ENCODE measurements around the gene PEF1.

The PEF1 gene

DNA sequence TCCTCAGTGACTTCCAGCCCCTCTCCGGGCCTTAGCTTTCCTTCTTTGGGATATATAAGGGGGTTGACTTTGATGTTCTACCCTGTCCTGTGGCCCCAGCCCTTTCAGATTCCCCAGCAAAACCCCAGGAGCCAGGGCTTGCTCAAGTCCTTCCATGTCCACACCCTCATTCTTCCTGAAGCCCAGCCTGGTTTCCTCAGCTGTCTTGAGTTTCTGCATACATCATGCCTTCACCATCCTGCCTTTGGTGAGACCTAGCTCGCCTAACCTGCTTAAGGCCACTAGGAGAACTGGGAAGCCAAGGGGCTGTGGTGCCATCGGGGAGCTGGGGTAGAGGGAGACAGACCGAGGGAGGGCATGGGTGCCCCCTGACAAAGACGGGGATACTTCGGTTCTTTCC, 17.2 kb upstream of the PEF1 start:
- ATAC-seq: no peak
- no peak for TF ChIP-seq ZFP3 (CRISPR knock-in tag; IDR thresholded peaks at IDR 0.05)
- TF ChIP-seq, protein P1, sequence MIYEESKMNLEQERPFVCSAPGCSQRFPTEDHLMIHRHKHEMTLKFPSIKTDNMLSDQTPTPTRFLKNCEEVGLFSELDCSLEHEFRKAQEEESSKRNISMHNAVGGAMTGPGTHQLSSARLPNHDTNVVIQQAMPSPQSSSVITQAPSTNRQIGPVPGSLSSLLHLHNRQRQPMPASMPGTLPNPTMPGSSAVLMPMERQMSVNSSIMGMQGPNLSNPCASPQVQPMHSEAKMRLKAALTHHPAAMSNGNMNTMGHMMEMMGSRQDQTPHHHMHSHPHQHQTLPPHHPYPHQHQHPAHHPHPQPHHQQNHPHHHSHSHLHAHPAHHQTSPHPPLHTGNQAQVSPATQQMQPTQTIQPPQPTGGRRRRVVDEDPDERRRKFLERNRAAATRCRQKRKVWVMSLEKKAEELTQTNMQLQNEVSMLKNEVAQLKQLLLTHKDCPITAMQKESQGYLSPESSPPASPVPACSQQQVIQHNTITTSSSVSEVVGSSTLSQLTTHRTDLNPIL (CRISPR knock-in tag; IDR thresholded peaks at IDR 0.05; ENCODE audit: low read depth): no peak
- TF ChIP-seq PPARA (CRISPR knock-in tag; IDR thresholded peaks at IDR 0.05; ENCODE audit: borderline replicate concordance): no peak
- no peak for TF ChIP-seq SNAI2 (CRISPR knock-in tag; IDR thresholded peaks at IDR 0.05)
- TF ChIP-seq, protein P2, sequence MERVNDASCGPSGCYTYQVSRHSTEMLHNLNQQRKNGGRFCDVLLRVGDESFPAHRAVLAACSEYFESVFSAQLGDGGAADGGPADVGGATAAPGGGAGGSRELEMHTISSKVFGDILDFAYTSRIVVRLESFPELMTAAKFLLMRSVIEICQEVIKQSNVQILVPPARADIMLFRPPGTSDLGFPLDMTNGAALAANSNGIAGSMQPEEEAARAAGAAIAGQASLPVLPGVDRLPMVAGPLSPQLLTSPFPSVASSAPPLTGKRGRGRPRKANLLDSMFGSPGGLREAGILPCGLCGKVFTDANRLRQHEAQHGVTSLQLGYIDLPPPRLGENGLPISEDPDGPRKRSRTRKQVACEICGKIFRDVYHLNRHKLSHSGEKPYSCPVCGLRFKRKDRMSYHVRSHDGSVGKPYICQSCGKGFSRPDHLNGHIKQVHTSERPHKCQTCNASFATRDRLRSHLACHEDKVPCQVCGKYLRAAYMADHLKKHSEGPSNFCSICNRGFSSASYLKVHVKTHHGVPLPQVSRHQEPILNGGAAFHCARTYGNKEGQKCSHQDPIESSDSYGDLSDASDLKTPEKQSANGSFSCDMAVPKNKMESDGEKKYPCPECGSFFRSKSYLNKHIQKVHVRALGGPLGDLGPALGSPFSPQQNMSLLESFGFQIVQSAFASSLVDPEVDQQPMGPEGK (CRISPR knock-in tag; IDR thresholded peaks at IDR 0.05; ENCODE audit: borderline replicate concordance): no peak
- no peak for TF ChIP-seq ARNTL (CRISPR knock-in tag; IDR thresholded peaks at IDR 0.05; ENCODE audit: borderline replicate concordance, low read depth)
- no peak for TF ChIP-seq ZC3H10 (CRISPR knock-in tag; IDR thresholded peaks at IDR 0.05)

DNA sequence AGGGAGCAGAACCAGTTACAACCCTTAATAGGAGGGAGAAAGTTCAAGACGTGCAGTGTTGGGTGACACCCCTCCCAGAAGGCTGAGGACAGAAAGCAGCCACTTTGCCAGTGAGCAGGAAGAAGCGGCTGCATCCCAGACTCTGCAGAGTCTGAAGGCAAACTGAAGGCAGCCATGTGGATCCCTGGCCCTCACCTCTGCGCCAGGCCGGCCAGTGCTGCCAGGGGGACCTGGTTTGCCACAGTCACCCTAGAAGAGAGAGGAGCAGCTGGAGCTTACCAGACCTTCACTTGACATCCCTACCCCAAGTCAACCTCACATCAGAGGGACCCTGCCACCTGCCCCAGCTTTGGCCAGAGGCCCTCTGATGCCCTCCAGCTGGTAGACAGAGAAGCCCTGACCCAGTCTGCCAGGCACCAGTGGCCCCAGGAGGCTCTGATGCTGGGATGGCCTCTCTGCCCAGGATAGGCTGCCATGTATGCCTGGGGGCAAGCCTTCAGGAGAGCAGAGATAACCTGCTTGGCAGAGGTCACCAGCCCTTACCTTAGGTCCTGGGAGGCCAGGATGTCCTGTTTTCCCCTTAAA, 16.3 kb upstream of the PEF1 start:
- TF ChIP-seq ESRRG (CRISPR knock-in tag; IDR thresholded peaks at IDR 0.05): no peak

DNA sequence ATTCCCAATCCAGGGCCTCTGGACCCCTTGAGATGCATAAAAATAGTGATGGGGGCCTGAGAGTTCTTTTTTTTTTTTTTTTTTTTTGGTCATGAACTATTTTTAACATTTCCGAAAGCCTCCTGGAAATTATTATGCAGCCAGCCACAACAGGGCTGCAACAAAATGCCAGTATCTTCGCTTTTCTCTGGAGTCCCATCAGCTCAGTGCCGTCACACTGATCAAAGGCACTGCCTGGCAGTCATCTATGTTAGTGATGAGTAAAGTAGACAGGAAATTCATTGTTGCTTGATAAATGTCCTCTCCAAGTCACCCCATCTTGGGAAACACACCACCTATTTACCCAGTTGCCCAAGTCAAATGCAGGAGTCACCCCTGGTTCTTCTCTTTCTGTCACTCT, 15.2 kb upstream of the PEF1 start:
- ATAC-seq: no peak
- TF ChIP-seq, protein P3, sequence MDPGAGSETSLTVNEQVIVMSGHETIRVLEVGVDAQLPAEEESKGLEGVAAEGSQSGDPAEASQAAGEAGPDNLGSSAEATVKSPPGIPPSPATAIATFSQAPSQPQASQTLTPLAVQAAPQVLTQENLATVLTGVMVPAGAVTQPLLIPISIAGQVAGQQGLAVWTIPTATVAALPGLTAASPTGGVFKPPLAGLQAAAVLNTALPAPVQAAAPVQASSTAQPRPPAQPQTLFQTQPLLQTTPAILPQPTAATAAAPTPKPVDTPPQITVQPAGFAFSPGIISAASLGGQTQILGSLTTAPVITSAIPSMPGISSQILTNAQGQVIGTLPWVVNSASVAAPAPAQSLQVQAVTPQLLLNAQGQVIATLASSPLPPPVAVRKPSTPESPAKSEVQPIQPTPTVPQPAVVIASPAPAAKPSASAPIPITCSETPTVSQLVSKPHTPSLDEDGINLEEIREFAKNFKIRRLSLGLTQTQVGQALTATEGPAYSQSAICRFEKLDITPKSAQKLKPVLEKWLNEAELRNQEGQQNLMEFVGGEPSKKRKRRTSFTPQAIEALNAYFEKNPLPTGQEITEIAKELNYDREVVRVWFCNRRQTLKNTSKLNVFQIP (CRISPR knock-in tag; IDR thresholded peaks at IDR 0.05; ENCODE audit: borderline replicate concordance, low read depth): no peak
- TF ChIP-seq ZC3H10 (CRISPR knock-in tag; IDR thresholded peaks at IDR 0.05) (no peak), ISL1 (CRISPR knock-in tag; IDR thresholded peaks at IDR 0.05) (no peak), RARB (CRISPR knock-in tag; IDR thresholded peaks at IDR 0.05) (no peak), GLIS3 (CRISPR knock-in tag; IDR thresholded peaks at IDR 0.05) (no peak), TCF4 (CRISPR knock-in tag; IDR thresholded peaks at IDR 0.05; ENCODE audit: borderline replicate concordance) (no peak), BACH2 (CRISPR knock-in tag; IDR thresholded peaks at IDR 0.05; ENCODE audit: borderline replicate concordance) (no peak), ZFP3 (CRISPR knock-in tag; IDR thresholded peaks at IDR 0.05) (no peak), ZNF70 (CRISPR knock-in tag; IDR thresholded peaks at IDR 0.05) (no peak)
- TF ChIP-seq, protein P1 (CRISPR knock-in tag; IDR thresholded peaks at IDR 0.05; ENCODE audit: low read depth): no peak
- TF ChIP-seq, protein P4, sequence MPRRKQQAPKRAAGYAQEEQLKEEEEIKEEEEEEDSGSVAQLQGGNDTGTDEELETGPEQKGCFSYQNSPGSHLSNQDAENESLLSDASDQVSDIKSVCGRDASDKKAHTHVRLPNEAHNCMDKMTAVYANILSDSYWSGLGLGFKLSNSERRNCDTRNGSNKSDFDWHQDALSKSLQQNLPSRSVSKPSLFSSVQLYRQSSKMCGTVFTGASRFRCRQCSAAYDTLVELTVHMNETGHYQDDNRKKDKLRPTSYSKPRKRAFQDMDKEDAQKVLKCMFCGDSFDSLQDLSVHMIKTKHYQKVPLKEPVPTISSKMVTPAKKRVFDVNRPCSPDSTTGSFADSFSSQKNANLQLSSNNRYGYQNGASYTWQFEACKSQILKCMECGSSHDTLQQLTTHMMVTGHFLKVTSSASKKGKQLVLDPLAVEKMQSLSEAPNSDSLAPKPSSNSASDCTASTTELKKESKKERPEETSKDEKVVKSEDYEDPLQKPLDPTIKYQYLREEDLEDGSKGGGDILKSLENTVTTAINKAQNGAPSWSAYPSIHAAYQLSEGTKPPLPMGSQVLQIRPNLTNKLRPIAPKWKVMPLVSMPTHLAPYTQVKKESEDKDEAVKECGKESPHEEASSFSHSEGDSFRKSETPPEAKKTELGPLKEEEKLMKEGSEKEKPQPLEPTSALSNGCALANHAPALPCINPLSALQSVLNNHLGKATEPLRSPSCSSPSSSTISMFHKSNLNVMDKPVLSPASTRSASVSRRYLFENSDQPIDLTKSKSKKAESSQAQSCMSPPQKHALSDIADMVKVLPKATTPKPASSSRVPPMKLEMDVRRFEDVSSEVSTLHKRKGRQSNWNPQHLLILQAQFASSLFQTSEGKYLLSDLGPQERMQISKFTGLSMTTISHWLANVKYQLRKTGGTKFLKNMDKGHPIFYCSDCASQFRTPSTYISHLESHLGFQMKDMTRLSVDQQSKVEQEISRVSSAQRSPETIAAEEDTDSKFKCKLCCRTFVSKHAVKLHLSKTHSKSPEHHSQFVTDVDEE (CRISPR knock-in tag; IDR thresholded peaks at IDR 0.05): no peak

More for the DNA sequence above, 16.3 kb upstream of the PEF1 start:
- ATAC-seq: no peak

DNA sequence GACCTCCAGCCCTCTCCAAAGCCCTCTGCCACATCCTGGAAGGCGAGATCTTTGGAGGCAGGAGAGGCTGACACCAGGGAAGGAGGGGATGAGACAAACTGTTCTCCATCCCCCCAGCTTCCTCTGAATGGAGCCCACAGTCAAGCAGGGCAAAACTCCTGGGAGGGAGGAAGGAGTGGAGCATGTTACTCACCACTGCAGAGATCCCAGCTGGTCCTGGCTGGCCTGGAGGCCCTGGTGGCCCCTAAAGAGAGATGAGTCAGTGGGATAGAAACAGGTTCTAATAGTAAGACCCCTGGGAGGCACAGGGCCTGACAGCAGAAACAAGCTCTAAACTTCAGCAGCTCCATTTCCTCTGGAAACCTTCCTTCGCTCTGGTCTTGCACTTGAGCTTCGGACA, 14.0 kb upstream of the PEF1 start:
- no peak for ATAC-seq
- TF ChIP-seq TOX (CRISPR knock-in tag; IDR thresholded peaks at IDR 0.05; ENCODE audit: borderline replicate concordance): no peak
- no peak for TF ChIP-seq CSDC2 (CRISPR knock-in tag; IDR thresholded peaks at IDR 0.05)
- TF ChIP-seq, protein P5, sequence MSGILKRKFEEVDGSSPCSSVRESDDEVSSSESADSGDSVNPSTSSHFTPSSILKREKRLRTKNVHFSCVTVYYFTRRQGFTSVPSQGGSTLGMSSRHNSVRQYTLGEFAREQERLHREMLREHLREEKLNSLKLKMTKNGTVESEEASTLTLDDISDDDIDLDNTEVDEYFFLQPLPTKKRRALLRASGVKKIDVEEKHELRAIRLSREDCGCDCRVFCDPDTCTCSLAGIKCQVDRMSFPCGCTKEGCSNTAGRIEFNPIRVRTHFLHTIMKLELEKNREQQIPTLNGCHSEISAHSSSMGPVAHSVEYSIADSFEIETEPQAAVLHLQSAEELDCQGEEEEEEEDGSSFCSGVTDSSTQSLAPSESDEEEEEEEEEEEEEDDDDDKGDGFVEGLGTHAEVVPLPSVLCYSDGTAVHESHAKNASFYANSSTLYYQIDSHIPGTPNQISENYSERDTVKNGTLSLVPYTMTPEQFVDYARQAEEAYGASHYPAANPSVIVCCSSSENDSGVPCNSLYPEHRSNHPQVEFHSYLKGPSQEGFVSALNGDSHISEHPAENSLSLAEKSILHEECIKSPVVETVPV (CRISPR knock-in tag; IDR thresholded peaks at IDR 0.05): no peak
- no peak for TF ChIP-seq OSR1 (CRISPR knock-in tag; IDR thresholded peaks at IDR 0.05)
- TF ChIP-seq SNAI2 (CRISPR knock-in tag; IDR thresholded peaks at IDR 0.05): no peak
- TF ChIP-seq BACH2 (CRISPR knock-in tag; IDR thresholded peaks at IDR 0.05; ENCODE audit: borderline replicate concordance): no peak
- no peak for TF ChIP-seq ZNF8 (CRISPR knock-in tag; IDR thresholded peaks at IDR 0.05)
- TF ChIP-seq ZFP30 (CRISPR knock-in tag; IDR thresholded peaks at IDR 0.05): no peak
- TF ChIP-seq ZC3H10 (CRISPR knock-in tag; IDR thresholded peaks at IDR 0.05): no peak
- TF ChIP-seq ZFP3 (CRISPR knock-in tag; IDR thresholded peaks at IDR 0.05): no peak
- no peak for TF ChIP-seq RARB (CRISPR knock-in tag; IDR thresholded peaks at IDR 0.05)
- no peak for TF ChIP-seq ARNTL (CRISPR knock-in tag; IDR thresholded peaks at IDR 0.05; ENCODE audit: borderline replicate concordance, low read depth)
- TF ChIP-seq, protein P3 (CRISPR knock-in tag; IDR thresholded peaks at IDR 0.05; ENCODE audit: borderline replicate concordance, low read depth): no peak
- TF ChIP-seq ZNF70 (CRISPR knock-in tag; IDR thresholded peaks at IDR 0.05): no peak

All from SK-N-SH treated with all-trans-retinoic acid at 6 μM for 48 hours (cell line).